Natural killer cell (primary cell): ENCODE data around the gene POLR3GL. TPM values are rescaled to one million over a fixed set of nuclear protein-coding genes. Genes with fewer than 3 reads are reported as not detected.
A peak's percentile ranks its signal among the peaks of the same experiment; 100 is the strongest.

Source experiments
- ATAC-seq, 3 donors: fragments of 150-1000 bp in 2 of 3; fragments of 200-7000 bp in 1 of 3; cut with Tn5 transposase; 1 replicate in 1 of 3; 2 replicates in 2 of 3; pipeline ENCODE4 v1.10.0; 2021; ENCODE audit warnings: mild to moderate bottlenecking in 2 of 3, moderate library complexity in 2 of 3
- DNase-seq, 2 donors: peaks; one replicate each; pipeline versions ENCODE4 v3.0.0 to v3.0.0-alpha.2; 2013 to 2021; ENCODE audit warnings: mixed read lengths in 1 of 2
- H3K27ac ChIP-seq: one replicate; pipeline ENCODE4 v1.5.1; 2013; ENCODE audit warnings: mild to moderate bottlenecking, low read length
- H3K27me3 ChIP-seq: one replicate; pipeline ENCODE4 v1.6.1; 2013; ENCODE audit warnings: low read length; ENCODE audit not compliant: control insufficient read depth, insufficient read depth
- H3K36me3 ChIP-seq: one replicate; pipeline ENCODE4 v1.6.1; 2013; ENCODE audit warnings: low read length; ENCODE audit not compliant: control insufficient read depth, insufficient read depth
- H3K4me1 ChIP-seq: one replicate; pipeline ENCODE4 v1.6.1; 2013; ENCODE audit warnings: low read length; ENCODE audit not compliant: control insufficient read depth, insufficient read depth
- H3K4me3 ChIP-seq: one replicate; pipeline ENCODE4 v1.5.1; 2013; ENCODE audit warnings: low read length
- H3K9me3 ChIP-seq: one replicate; pipeline ENCODE4 v1.6.1; 2013; ENCODE audit warnings: low read length; ENCODE audit not compliant: control insufficient read depth, insufficient read depth
- H3K27ac Mint-ChIP-seq, 2 donors: one replicate each; pipeline ENCODE4 v1.8.0; 2022; ENCODE audit warnings: mild to moderate bottlenecking in 2 of 2, mixed read lengths in 2 of 2, moderate library complexity in 1 of 2
- H3K27me3 Mint-ChIP-seq, 2 donors: one replicate each; pipeline ENCODE4 v1.8.0; 2022; ENCODE audit warnings: low read depth in 2 of 2, mixed read lengths in 2 of 2
- H3K36me3 Mint-ChIP-seq: one replicate; pipeline ENCODE4 v1.8.0; 2022; ENCODE audit warnings: mixed read lengths
- H3K4me1 Mint-ChIP-seq, 2 donors: one replicate each; pipeline ENCODE4 v1.8.0; 2022; ENCODE audit warnings: mixed read lengths in 2 of 2
- H3K4me3 Mint-ChIP-seq: one replicate; pipeline ENCODE4 v1.8.0; 2022; ENCODE audit warnings: mild to moderate bottlenecking, moderate library complexity, mixed read lengths
- H3K9me3 Mint-ChIP-seq, 2 donors: one replicate each; pipeline ENCODE4 v1.8.0; 2022; ENCODE audit warnings: mixed read lengths in 2 of 2
- CTCF ChIP-seq: fragments of 200-600 bp; IDR thresholded peaks from one replicate; pipeline ENCODE4 v1.8.0; 2022; ENCODE audit warnings: antibody characterized with exemption
- whole genome bisulfite sequencing: methylation state at CpG from one replicate; pipeline ENCODE4 v1.1.7; 2013; ENCODE audit warnings: missing lambda C conversion rate; ENCODE audit not compliant: insufficient coverage; 5-methylcytosine and 5-hydroxymethylcytosine counted together
- intact Hi-C: fragments of 100-400 bp; cut with micrococcal nuclease; formaldehyde crosslinking; loops from one replicate; pipeline ENCODE4 v1.14.2; 2022
- total RNA-seq, 4 donors: library from RNA; stranded (reverse); fragments of 120-200 nt in 1 of 4; gene quantifications; one replicate each; pipeline versions ENCODE4 v1.2.3 to v1.2.4, GENCODE V29; 2013 to 2022

The POLR3GL gene, protein sequence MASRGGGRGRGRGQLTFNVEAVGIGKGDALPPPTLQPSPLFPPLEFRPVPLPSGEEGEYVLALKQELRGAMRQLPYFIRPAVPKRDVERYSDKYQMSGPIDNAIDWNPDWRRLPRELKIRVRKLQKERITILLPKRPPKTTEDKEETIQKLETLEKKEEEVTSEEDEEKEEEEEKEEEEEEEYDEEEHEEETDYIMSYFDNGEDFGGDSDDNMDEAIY
- 10 to 100 TPM; 34.9 to 37.5 (median 37.4) TPM for total RNA-seq
- total RNA-seq (2013): 64.4 TPM

DNA sequence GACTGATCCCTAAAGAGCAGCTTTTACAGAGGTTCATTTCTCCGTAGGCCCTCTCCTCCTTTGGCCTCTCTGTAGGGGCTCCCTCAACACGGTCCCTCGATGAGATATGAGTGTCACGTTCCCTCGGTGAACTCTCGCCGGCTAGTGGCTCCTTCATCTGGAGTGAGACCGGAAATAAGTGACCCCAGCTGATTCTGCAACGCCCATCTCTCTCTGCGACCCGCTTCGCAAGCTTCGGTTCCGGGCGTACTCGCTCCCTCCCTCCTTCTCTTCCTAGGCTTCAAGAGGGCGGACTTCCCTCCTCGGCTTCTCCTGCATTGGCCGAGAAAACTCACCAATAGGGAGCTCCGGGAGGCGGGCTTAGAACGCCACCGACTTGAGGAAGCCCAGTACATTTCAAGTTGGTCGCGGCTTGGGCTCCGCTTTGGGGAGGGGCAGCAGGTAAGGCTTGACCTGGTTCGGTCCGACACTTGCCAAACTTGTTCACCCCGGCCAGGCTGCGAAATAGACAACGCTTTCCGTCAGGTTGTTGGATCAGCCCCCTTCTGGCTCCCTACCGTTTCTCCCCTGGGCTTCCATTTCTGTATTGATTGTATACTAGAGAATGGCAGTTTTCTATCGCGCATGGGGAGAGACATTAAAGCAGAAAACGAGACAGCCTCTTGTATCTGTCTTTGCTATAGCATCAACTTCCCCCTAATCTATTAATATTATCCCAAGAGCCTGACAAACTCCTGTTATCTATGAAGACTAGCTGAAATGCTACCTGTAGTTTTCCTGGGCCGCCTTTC is at the start of gene POLR3GL, which contains the start of gene ANKRD34A:
Gene POLR3GL, plus strand, starts transcription at position 363 of the 791 bp plus-strand sequence. CDS start 10,176 bp downstream, outside the sequence.
Gene ANKRD34A, minus strand, starts transcription at position 248 of the 791 bp plus-strand sequence. CDS start 2,816 bp downstream, outside the sequence.
- no peak for TF ChIP-seq CTCF
- peak within 1 kb of the TSS; percentile 68 for H3K4me3 ChIP-seq
- peak within 1 kb of the TSS; percentile 81 for H3K27ac ChIP-seq
- H3K4me1 ChIP-seq: peaks cover 46% of the 10 kb centered on the region
- no peaks in the 10 kb centered on the region for H3K9me3 Mint-ChIP-seq
- DNase-seq (peak; percentile 87 to 94), ATAC-seq (peak; percentile 90 to 98 (median 94))
- peak within 1 kb of the TSS; percentile 94 for H3K4me3 Mint-ChIP-seq
- peak within 1 kb of the TSS; percentile 87 to 95 for H3K27ac Mint-ChIP-seq
- peaks cover 8% of the 10 kb centered on the region for H3K36me3 Mint-ChIP-seq
- peaks cover 52 to 62% of the 10 kb centered on the region in 2 donors for H3K4me1 Mint-ChIP-seq
- no peaks in the 10 kb centered on the region for H3K9me3 ChIP-seq
- H3K27me3 ChIP-seq: no peaks in the 10 kb centered on the region
- H3K27me3 Mint-ChIP-seq: no peaks in the 10 kb centered on the region
- intact Hi-C loops: loop anchor here (2.0 to 5.0 kb wide), 6 partner anchors 14 to 117 kb away; partner anchors contain the start of genes NUDT17, PEX11B, RBM8A and TXNIP
- WGBS: under 1% methylated on average over 37 of the region's 37 CpGs
- H3K36me3 ChIP-seq: no peaks in the 10 kb centered on the region

GRCh38 chr1:145916745-145917144 is 47.7 kb upstream of the POLR3GL start:
- ATAC-seq: no peak

DNA sequence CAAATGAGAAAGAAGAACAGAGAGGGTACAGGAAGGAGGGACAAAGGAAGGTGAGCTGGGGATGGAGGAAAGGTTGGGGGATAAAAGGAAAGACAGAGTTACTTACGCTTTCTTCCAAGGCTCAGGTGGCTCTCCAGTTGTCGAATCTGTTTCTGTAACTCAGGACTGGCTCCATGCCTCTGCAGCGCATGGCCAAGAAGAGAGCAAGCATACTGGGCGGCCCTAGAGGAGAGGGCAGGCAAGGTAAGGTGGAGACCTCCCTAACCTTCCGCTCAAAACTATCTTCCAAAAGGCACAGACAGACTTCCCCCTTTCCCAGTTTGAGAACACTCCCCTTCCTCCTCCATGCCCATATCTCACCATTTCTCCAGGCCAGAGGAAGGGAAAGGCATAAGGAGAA is 46.9 kb upstream of the POLR3GL start:
- H3K9me3 Mint-ChIP-seq: no peaks in the 10 kb centered on the region
- DNase-seq (no peak), ATAC-seq (no peak)
- intact Hi-C loops: no loop called here
- H3K27ac Mint-ChIP-seq: peak overlapping the region; percentile 91 to 92
- no peaks in the 10 kb centered on the region for H3K27me3 Mint-ChIP-seq
- H3K4me3 Mint-ChIP-seq: peak overlapping the region; percentile 95
- H3K27me3 ChIP-seq: no peaks in the 10 kb centered on the region
- no peaks in the 10 kb centered on the region for H3K9me3 ChIP-seq
- peaks cover 20% of the 10 kb centered on the region for H3K36me3 Mint-ChIP-seq
- H3K4me3 ChIP-seq: peak overlapping the region; percentile 65
- no peak for TF ChIP-seq CTCF
- WGBS: 98% methylated on average over 4 of the region's 5 CpGs
- no peak overlapping the region for H3K27ac ChIP-seq
- peaks cover 28% of the 10 kb centered on the region for H3K36me3 ChIP-seq
- peaks cover 22% of the 10 kb centered on the region for H3K4me1 ChIP-seq
- H3K4me1 Mint-ChIP-seq: peaks cover 33 to 43% of the 10 kb centered on the region in 2 donors

More at GRCh38 chr1:145916745-145917144, 47.7 kb upstream of the POLR3GL start:
- H3K36me3 Mint-ChIP-seq: peaks cover 20% of the 10 kb centered on the region
- peaks cover 33 to 43% of the 10 kb centered on the region in 2 donors for H3K4me1 Mint-ChIP-seq
- H3K4me3 Mint-ChIP-seq: peak overlapping the region; percentile 95
- peaks cover 22% of the 10 kb centered on the region for H3K4me1 ChIP-seq
- no peak for TF ChIP-seq CTCF
- 95% methylated on average over 5 of the region's 5 CpGs for WGBS
- no peaks in the 10 kb centered on the region for H3K27me3 Mint-ChIP-seq
- no peaks in the 10 kb centered on the region for H3K27me3 ChIP-seq
- peak overlapping the region; percentile 58 to 92 for H3K27ac Mint-ChIP-seq
- peaks cover 32% of the 10 kb centered on the region for H3K36me3 ChIP-seq
- H3K9me3 ChIP-seq: no peaks in the 10 kb centered on the region
- H3K27ac ChIP-seq: no peak overlapping the region
- no peak overlapping the region for H3K4me3 ChIP-seq
- intact Hi-C loops: no loop called here
- DNase-seq: no peak
- no peaks in the 10 kb centered on the region for H3K9me3 Mint-ChIP-seq
